Activated CD8-positive, alpha-beta memory T cell treated with anti-CD3 and anti-CD28 coated beads for 36 hours (primary cell): ENCODE data around the gene GRAMD4. TPM values are rescaled to one million over a fixed set of nuclear protein-coding genes. Genes with fewer than 3 reads are reported as not detected.
"Not testable (repeated sequence)": the region's sequence is repeated elsewhere in the genome, so short reads cannot be mapped to it uniquely, and the experiment has no call there.

Experiments used
- CTCF ChIA-PET: fragments of 350-600 bp; sonication (Branson Sonifier 250); formaldehyde crosslinking; loops from one replicate; lab custom pipeline; 2021; ENCODE audit warnings: antibody characterized with exemption; lab: Charles Lee
- POLR2A ChIA-PET: fragments of 350-600 bp; sonication (Branson Sonifier 250); formaldehyde crosslinking; loops from one replicate; lab custom pipeline; 2021; ENCODE audit warnings: antibody characterized with exemption; lab: Charles Lee
- total RNA-seq, 2 experiments: library from RNA; stranded (reverse); gene quantifications; one replicate each; pipeline ENCODE4 v1.2.3, GENCODE V29; 2021

Gene GRAMD4
- total RNA-seq, 2 experiments from 2014 or later, result 31.4 to 36.4 TPM

- POLR2A ChIA-PET, result no interaction called here
- CTCF ChIA-PET, result no interaction called here
Observed at GRCh38 chr22:46646531-46647215, 26.5 kb downstream of the GRAMD4 start.

- POLR2A ChIA-PET, CTCF ChIA-PET: not testable (repeated sequence)
Observed at GRCh38 chr22:46648225-46648820, 28.1 kb downstream of the GRAMD4 start.

- CTCF ChIA-PET, result no interaction called here
- POLR2A ChIA-PET, result no interaction called here
Observed at GRCh38 chr22:46649141-46650077, 29.2 kb downstream of the GRAMD4 start.

DNA sequence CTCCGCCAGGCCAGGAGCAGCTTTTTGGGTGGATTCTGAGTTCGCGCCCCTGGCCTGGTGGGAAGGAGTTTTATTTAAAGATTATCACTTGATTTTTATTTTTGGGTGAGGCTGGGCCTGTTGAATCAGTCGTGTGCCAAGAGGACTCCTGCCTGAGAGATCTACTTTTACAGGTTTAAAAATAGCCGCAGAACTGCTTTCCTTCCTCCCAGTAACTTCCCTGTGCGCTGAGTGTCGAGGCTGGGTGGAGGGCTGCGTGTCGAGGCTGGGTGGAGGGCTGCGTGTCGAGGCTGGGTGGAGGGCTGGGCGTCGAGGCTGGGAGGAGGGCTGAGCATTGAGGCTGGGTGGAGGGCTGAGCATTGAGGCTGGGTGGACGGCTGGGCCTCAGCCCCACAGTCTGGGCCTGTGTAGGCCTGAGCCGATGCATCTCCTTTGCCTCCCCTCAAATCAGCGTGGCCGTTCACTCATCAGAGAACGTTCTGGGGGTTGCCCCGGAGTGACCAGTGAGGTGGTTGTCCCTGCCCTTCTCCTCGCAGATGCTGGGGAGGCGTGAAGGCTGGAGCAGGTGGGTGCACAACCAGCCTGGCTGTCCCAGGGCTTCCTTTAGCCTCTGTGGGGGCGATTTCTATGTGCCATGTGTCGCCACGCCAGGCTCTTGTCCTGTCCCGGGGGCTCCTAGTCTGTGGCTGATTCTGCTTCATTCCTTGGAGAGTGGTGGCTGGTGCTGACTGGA lies 30.1 kb downstream of the GRAMD4 start:
- CTCF ChIA-PET, result no interaction called here
- POLR2A ChIA-PET, result no interaction called here

DNA sequence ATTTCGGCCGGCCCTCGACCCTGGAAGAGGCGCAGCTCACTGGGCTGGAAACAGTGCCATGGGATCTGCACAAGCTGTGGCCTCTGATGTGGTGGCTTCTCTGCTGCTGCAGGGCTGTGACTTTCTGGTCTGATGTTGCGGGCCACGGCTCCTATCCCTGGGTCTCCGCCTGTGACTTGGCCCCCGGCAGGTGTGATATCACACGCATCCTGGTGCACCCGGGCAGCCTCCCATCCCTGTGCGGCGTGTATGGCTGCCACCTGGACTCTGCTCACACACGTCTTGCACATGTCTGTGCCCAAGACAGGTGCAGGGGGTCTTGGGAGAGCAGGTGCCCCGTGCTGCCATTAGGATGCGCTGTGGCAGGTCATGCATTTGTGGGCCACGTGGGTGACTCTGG lies 31.1 kb downstream of the GRAMD4 start:
- CTCF ChIA-PET, result no interaction called here
- POLR2A ChIA-PET, result no interaction called here

DNA sequence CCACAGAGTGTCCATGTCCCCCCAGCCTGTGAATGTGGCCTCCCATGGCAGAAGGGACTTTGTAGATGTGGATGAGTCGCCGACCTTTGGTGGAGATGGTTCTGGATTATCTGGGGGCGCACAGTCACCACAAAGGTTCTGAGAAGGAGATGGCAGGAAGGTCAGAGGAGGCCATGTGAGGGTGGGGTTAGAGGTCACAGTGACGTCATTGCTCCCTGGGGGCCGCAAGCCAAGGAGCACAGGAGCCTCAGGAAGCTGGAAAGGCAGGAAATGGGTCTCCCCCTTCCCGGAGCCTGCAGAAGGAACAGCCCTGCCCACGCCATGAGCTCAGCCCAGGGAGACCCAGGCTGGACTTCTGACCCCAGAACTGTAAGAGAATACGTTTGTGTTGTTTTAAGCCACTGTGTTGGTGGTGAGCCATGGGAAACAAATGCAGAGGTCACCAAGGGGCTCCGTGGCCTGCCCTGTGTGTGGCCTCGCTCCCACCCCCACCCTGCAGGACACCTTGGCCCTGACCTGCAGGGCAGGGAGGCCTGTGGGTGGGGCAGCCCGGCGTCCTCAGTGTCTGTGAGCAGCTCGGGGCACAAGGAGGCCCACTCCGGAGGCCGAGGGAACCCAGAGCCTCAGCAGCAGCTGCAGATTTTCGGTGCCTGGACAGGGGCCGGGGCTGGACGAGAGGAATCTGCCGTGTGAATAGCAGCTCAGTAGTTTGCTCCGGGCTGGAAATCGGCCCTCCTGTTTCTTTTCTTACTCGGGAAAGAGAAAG lies 32.1 kb downstream of the GRAMD4 start:
- POLR2A ChIA-PET, result no interaction called here
- CTCF ChIA-PET, result no interaction called here

GRCh38 chr22:46652847-46653331 lies 32.7 kb downstream of the GRAMD4 start:
- POLR2A ChIA-PET, result no interaction called here
- CTCF ChIA-PET, result interaction anchor here (1.0 kb wide), 1 partner anchor 90 kb away, joined by 3 read pairs; no protein-coding TSS in a partner anchor

GRCh38 chr22:46653596-46653995 lies 33.4 kb downstream of the GRAMD4 start:
- ChIA-PET POLR2A (no interaction called here), CTCF (interaction anchor here (1.0 kb wide), 1 partner anchor 90 kb away, joined by 3 read pairs; no protein-coding TSS in a partner anchor)

- POLR2A ChIA-PET, result no interaction called here
Observed at GRCh38 chr22:46654426-46654825, 34.2 kb downstream of the GRAMD4 start.

GRCh38 chr22:46654927-46655595 lies 34.9 kb downstream of the GRAMD4 start:
- CTCF ChIA-PET, result no interaction called here
- POLR2A ChIA-PET, result no interaction called here

More at GRCh38 chr22:46654426-46654825, 34.2 kb downstream of the GRAMD4 start:
- CTCF ChIA-PET, result no interaction called here

GRCh38 chr22:46655861-46656608 lies 35.8 kb downstream of the GRAMD4 start:
- ChIA-PET CTCF (no interaction called here), POLR2A (interaction anchor here (0.5 kb wide), 1 partner anchor 79 kb away, joined by 4 read pairs; no protein-coding TSS in a partner anchor)

- ChIA-PET POLR2A (no interaction called here), CTCF (no interaction called here)
Observed at GRCh38 chr22:46656856-46657654, 36.9 kb downstream of the GRAMD4 start.

DNA sequence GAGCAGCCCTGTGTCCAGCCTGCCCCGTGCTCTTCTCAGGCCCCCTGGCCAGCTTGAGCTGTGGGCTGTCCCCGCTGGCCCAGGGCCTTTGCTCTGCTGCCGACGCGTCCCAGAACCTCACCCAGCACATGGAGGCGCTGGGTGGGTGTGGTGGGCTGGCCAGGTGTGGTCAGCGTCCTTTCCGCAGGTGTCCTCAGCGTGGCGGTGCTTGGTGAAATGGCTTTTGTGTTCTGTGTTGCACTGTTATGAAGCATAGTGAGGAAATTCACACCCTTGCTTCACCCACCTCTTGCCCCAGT lies 37.4 kb downstream of the GRAMD4 start:
- CTCF ChIA-PET, result no interaction called here
- POLR2A ChIA-PET, result no interaction called here

- CTCF ChIA-PET, result no interaction called here
- POLR2A ChIA-PET, result no interaction called here
Observed at GRCh38 chr22:46657996-46658947, 38.1 kb downstream of the GRAMD4 start.

DNA sequence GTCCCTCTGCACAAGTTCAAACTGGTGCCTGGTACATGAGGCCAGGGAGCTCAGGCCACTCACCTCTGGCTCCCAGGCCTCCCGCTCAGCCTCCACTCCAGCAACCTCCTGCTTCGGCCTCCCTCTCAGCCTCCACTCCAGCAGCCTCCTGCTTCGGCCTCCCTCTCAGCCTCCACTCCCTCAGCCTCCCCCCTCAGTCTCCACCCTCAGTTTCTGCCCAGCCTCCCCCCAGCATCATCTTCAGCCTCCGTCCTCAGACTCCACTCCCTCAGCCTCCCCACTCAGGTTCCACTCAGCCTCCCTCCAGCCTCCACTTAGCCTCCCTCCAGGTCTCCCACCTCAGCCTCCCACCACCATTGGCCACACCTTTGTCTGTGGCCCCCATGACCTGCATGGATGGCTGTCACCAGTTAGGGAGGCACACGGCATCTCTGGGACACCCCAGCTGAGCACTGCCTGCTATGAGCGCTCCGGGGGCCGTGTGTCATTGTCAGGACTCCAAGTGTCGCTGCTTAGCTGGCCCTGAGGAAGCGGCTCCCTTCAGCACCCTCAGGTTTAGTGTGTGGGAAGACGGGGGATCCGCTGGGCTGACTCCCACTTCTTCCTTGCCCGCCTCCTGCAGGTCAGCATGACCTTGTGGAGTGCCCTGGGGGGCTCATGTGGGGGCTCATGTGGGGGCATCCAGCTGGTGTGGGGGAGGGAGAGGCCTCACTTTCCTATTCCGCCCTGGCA lies 39.0 kb downstream of the GRAMD4 start:
- ChIA-PET POLR2A (no interaction called here), CTCF (interaction anchor here (0.8 kb wide), 1 partner anchor 13 kb away, joined by 3 read pairs; no protein-coding TSS in a partner anchor)
